ENCODE measurements around the gene KIF17.

The KIF17 gene

GRCh38 chr1:20731057-20731991 is 13.5 kb upstream of the KIF17 start:
- Mint-ChIP-seq H3K4me1 (ENCODE audit: low read depth) (peaks cover 21% of the 10 kb centered on the region), H3K36me3 (ENCODE audit: low read depth) (peaks cover 8% of the 10 kb centered on the region), H3K27ac (no peak overlapping the region), H3K9me3 (no peaks in the 10 kb centered on the region), H3K27me3 (peaks cover 21% of the 10 kb centered on the region), H3K4me3 (peak overlapping the region; percentile 68)

- Mint-ChIP-seq H3K36me3 (ENCODE audit: low read depth) (peaks cover 4% of the 10 kb centered on the region), H3K27me3 (peaks cover 21% of the 10 kb centered on the region), H3K27ac (no peak overlapping the region), H3K4me3 (no peak overlapping the region), H3K4me1 (ENCODE audit: low read depth) (peaks cover 21% of the 10 kb centered on the region), H3K9me3 (no peaks in the 10 kb centered on the region)
Measured at GRCh38 chr1:20730690-20731056, 12.9 kb upstream of the KIF17 start.

- Mint-ChIP-seq H3K36me3 (ENCODE audit: low read depth) (no peaks in the 10 kb centered on the region), H3K27me3 (peaks cover 21% of the 10 kb centered on the region), H3K4me3 (no peak overlapping the region), H3K9me3 (no peaks in the 10 kb centered on the region), H3K4me1 (ENCODE audit: low read depth) (peaks cover 21% of the 10 kb centered on the region), H3K27ac (no peak overlapping the region)
Measured at GRCh38 chr1:20729990-20730689, 12.3 kb upstream of the KIF17 start.

- Mint-ChIP-seq H3K9me3 (no peaks in the 10 kb centered on the region), H3K27me3 (peaks cover 21% of the 10 kb centered on the region), H3K4me3 (no peak overlapping the region), H3K27ac (no peak overlapping the region), H3K4me1 (ENCODE audit: low read depth) (peaks cover 21% of the 10 kb centered on the region), H3K36me3 (ENCODE audit: low read depth) (no peaks in the 10 kb centered on the region)
Measured at GRCh38 chr1:20729155-20729931, 11.5 kb upstream of the KIF17 start.

- Mint-ChIP-seq H3K27me3 (peaks cover 21% of the 10 kb centered on the region), H3K27ac (no peak overlapping the region), H3K36me3 (ENCODE audit: low read depth) (no peaks in the 10 kb centered on the region), H3K4me3 (no peak overlapping the region), H3K9me3 (no peaks in the 10 kb centered on the region), H3K4me1 (ENCODE audit: low read depth) (peaks cover 20% of the 10 kb centered on the region)
Measured at GRCh38 chr1:20728371-20729154, 10.8 kb upstream of the KIF17 start.

GRCh38 chr1:20727746-20728316 is 10.0 kb upstream of the KIF17 start:
- Mint-ChIP-seq H3K4me1 (ENCODE audit: low read depth) (peaks cover 12% of the 10 kb centered on the region), H3K36me3 (ENCODE audit: low read depth) (no peaks in the 10 kb centered on the region), H3K4me3 (no peak overlapping the region), H3K9me3 (no peaks in the 10 kb centered on the region), H3K27me3 (peaks cover 21% of the 10 kb centered on the region), H3K27ac (no peak overlapping the region)

- H3K27ac Mint-ChIP-seq = no peak overlapping the region
- H3K36me3 Mint-ChIP-seq (ENCODE audit: low read depth) = no peaks in the 10 kb centered on the region
- no peaks in the 10 kb centered on the region for H3K9me3 Mint-ChIP-seq
- H3K27me3 Mint-ChIP-seq = peaks cover 21% of the 10 kb centered on the region
- H3K4me1 Mint-ChIP-seq (ENCODE audit: low read depth) = peaks cover 6% of the 10 kb centered on the region
- H3K4me3 Mint-ChIP-seq = no peak overlapping the region
Measured at GRCh38 chr1:20726932-20727745, 9.3 kb upstream of the KIF17 start.

GRCh38 chr1:20726118-20726911 is 8.5 kb upstream of the KIF17 start:
- Mint-ChIP-seq H3K36me3 (ENCODE audit: low read depth) (no peaks in the 10 kb centered on the region), H3K4me1 (ENCODE audit: low read depth) (peaks cover 4% of the 10 kb centered on the region), H3K27me3 (peaks cover 20% of the 10 kb centered on the region), H3K4me3 (no peak overlapping the region), H3K27ac (no peak overlapping the region), H3K9me3 (no peaks in the 10 kb centered on the region)

- Mint-ChIP-seq H3K27me3 (peaks cover 13% of the 10 kb centered on the region), H3K9me3 (no peaks in the 10 kb centered on the region), H3K27ac (no peak overlapping the region), H3K4me1 (ENCODE audit: low read depth) (peaks cover under 1% of the 10 kb centered on the region), H3K4me3 (no peak overlapping the region), H3K36me3 (ENCODE audit: low read depth) (no peaks in the 10 kb centered on the region)
Measured at GRCh38 chr1:20725189-20726117, 7.6 kb upstream of the KIF17 start.

GRCh38 chr1:20724364-20725188 is 6.8 kb upstream of the KIF17 start:
- H3K4me1 Mint-ChIP-seq (ENCODE audit: low read depth) = no peaks in the 10 kb centered on the region
- no peaks in the 10 kb centered on the region for H3K36me3 Mint-ChIP-seq (ENCODE audit: low read depth)
- H3K9me3 Mint-ChIP-seq = no peaks in the 10 kb centered on the region
- no peak overlapping the region for H3K4me3 Mint-ChIP-seq
- no peak overlapping the region for H3K27ac Mint-ChIP-seq
- H3K27me3 Mint-ChIP-seq = peaks cover 5% of the 10 kb centered on the region

GRCh38 chr1:20723537-20724363 is 5.9 kb upstream of the KIF17 start:
- Mint-ChIP-seq H3K27me3 (peaks cover 8% of the 10 kb centered on the region), H3K4me3 (no peak overlapping the region), H3K27ac (no peak overlapping the region), H3K36me3 (ENCODE audit: low read depth) (no peaks in the 10 kb centered on the region), H3K4me1 (ENCODE audit: low read depth) (no peaks in the 10 kb centered on the region), H3K9me3 (no peaks in the 10 kb centered on the region)

Measured in stimulated activated naive CD8-positive, alpha-beta T cell treated with anti-CD3 and anti-CD28 coated beads, Interleukin-15, Interleukin-2, amounts not matched to agents 100 ng/mL and 50 ng/mL, for 24 hours (primary cell).